CD4-positive, alpha-beta T cell treated with Interleukin-12 subunit alpha and Interleukin-12 subunit beta, for 1 hour (primary cell): ENCODE data around the gene CCDC184.
"Not testable (repeated sequence)": the region's sequence is repeated elsewhere in the genome, so short reads cannot be mapped to it uniquely, and the experiment has no call there.

Experiments used
- DNase-seq: peaks from one replicate; pipeline ENCODE4 v3.0.0-alpha.2; 2020

CCDC184 gene

DNA sequence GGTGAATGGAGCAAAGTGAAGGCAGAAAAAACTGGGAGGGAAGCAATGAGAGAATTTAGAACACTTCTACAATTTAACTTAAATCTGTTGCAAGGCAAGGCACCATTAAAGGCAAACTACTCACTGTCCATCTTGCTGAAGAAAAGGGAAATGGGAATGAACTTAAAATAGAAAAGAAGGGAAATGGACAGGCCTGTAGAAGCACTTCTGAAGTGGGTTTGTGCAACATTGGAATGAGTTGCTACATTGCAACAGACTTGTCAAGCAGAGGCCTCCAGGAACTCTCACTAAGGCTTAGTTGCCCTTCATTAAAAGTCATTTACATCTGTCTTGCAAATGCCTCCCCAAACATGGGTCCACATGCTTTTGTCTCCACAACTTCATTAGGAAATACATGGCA, 33.3 kb downstream of the CCDC184 start:
- no peak for DNase-seq

DNA sequence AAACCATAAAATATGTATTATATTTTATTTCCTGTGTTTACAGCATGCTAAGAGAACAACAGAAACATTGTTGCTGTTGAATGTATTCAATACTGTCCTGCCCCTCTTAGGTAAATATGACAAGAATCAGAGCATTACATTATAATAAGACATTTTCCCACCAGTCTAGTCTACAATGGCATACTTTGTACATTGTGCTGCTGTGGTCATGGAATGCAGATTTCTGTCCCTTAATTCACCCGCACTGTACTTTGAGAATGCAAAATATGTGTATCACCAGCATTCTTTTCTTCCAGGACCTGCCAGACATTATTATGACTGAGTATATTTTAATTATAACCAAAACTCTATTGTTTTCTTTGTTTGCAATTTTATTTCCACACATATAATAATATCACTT, 36.2 kb downstream of the CCDC184 start:
- DNase-seq, result no peak

DNA sequence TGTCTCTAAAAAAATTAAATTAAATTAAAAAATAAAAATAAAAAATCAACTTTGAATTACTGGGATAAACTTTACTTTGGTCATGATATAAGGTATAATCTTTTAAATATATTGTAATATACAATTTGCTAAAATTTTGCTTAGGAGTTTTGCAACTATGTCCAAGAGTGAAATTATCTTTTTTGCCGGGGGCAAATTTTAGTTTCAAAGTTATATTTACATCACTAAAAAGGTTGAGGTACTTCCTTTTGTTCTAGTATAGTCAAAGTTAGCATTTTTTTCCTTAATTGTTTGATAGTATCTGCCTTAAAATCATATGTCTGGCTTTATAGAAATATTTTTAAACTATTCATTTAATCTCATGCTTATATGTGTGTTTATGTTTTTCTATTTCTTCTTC, 37.3 kb downstream of the CCDC184 start:
- no peak for DNase-seq

DNA sequence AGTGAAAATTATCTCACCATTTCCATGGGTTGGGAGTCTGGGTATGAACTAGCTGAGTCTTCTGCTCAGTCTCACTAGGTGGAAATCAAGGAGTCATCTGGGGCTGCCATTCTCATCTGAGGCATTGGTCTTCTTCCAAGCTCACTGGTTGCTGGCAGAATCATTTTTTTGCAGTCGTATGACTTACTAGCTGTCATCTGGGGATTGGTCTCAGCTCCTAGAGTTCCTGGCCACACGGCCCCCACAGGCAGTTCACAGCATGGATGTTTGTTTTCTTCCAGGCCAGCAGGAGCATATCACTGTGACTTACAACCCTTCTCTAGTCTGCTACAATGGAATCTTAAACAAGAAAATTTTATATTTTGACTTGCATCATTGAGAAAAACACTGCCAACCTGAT, 38.2 kb downstream of the CCDC184 start:
- DNase-seq, result no peak

DNA sequence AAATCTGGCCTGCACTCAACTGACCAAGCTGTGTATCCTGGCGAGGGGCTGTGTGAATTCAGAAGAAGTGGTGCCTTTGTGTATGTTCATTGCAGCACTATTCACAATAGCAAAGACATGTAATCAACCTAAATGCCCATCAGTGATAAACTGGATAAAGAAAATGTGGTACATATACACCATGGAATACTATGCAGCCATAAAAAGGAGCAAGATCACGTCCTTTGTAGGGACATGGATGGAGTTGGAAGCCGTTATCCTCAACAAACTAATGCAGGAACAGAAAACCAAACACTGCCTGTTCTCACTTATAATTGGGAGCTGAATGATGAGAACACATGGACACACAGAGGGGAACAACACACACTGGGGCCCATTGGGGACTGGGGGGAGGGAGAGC, 41.1 kb downstream of the CCDC184 start:
- DNase-seq, result not testable (repeated sequence)

DNA sequence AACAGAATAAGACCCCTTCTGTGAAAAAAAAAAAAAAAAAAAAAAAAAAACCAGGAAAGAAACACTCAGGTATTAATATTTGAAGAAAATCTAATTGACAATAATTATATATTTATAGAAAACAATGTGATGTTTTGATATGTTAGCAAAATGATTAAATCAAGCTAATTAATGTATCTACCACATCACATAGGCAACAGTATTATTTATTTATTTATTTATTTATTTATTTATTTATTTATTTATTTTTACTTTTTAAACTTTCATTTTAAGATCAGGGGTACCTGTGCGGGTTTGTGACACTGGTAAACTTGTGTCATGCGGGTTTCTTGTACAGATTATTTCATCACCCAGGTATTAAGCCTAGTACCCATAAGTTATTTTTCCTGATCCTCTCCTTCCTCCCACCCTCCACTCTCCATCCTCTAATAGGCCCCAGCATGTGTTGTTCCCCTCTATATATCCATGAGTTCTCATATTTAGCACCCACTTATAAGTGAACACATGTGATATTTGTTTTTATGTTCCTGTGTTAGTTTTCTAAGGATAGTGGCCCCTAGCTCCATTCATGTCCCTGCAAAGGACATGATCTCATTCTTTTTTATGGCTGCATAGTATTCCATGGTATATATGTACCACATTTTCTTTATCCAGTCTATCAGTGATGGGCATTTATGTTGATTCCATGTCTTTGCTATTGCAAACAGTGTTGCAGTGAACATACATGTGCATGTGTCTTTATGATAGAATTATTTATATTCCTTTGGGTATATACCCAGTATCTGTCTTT, 47.9 kb downstream of the CCDC184 start:
- DNase-seq, result not testable (repeated sequence)
